Measurements from ENCODE around the gene NEURL3.

GRCh38 chr2:96498021-96498431 lies 7.1 kb downstream of the NEURL3 start:
- TF ChIP-seq CTCF (IDR thresholded peaks at IDR 0.05; ENCODE audit: low read depth, low read length) (no peak), POLR2A (IDR thresholded peaks at IDR 0.05; ENCODE audit: extremely low read depth, insufficient read length) (no peak), MYC (IDR thresholded peaks at IDR 0.05; ENCODE audit: low read depth, low read length) (no peak), MAX (IDR thresholded peaks at IDR 0.05; ENCODE audit: low read depth, low read length) (no peak)
